Measurements from ENCODE around the gene MORN5. TPM values are rescaled to one million over a fixed set of nuclear protein-coding genes. Genes with fewer than 3 reads are reported as not detected.

Gene MORN5
- total RNA-seq, 1 donor from 2014 or later = not detected

DNA sequence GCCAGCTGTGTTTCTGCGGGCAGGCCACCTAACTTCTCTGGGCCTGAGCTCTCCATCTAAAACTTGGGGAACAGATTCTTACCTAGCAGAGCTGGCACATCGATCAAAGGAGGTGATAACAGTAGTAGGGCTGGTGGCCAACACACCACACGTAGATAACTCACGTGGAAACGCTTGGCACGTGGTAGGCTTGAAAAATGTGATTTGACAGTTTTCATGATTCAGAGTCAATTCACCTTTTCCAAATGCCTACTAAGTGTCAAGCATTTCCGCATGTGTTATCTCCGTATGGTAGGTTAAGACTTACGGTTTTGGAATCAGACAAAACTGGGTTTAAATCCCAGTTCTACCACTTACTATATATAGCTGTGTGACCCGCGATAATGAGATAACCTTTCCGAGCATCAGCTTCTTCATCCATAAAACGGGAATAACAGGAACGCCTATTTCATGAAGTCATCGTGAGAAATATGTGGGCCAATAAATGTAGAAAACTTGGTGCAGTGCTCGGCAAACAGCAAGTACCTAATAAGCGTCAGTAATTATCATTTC, 25.6 kb upstream of the MORN5 start:
- no peaks in the 10 kb centered on the region for H3K36me3 Mint-ChIP-seq (ENCODE audit: low read depth)
- H3K9me3 Mint-ChIP-seq = no peaks in the 10 kb centered on the region
- H3K4me1 Mint-ChIP-seq = peaks cover 26% of the 10 kb centered on the region
- TF ChIP-seq CTCF (conservative IDR thresholded peaks at IDR 0.05) = no peak
- peaks cover 67% of the 10 kb centered on the region for H3K27me3 Mint-ChIP-seq (ENCODE audit: low read depth)
- no peak overlapping the region for H3K4me3 Mint-ChIP-seq
- H3K27ac Mint-ChIP-seq (ENCODE audit: unreplicated experiment) = no peak overlapping the region
- no peak for DNase-seq (ENCODE audit: low read depth, low spot score)

- H3K36me3 Mint-ChIP-seq (ENCODE audit: low read depth) = no peaks in the 10 kb centered on the region
- H3K27me3 Mint-ChIP-seq (ENCODE audit: low read depth) = peaks cover 62% of the 10 kb centered on the region
- H3K4me3 Mint-ChIP-seq = no peak overlapping the region
- H3K27ac Mint-ChIP-seq (ENCODE audit: unreplicated experiment) = no peak overlapping the region
- H3K9me3 Mint-ChIP-seq = no peaks in the 10 kb centered on the region
- DNase-seq (ENCODE audit: low read depth, low spot score) = no peak
- H3K4me1 Mint-ChIP-seq = peaks cover 26% of the 10 kb centered on the region
- TF ChIP-seq CTCF (conservative IDR thresholded peaks at IDR 0.05) = no peak
Observed at GRCh38 chr9:122134822-122135528, 24.7 kb upstream of the MORN5 start.

DNA sequence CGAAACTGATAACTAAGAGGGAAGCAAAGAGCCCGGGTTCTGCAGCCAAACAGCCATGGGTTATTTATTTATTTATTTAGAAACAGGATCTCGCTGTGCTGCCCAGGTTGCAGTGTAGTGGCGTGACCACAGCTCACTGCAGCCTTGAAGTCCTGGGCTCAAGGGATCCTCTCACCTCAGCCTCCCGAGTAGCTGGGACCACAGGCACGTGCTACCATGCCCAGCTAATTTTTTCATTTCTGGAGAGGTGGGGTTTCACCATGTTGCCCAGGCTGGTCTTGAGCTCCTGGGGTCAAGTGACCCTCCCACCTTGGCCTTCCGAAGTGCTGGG, 24.2 kb upstream of the MORN5 start:
- TF ChIP-seq CTCF (conservative IDR thresholded peaks at IDR 0.05) = no peak
- Mint-ChIP-seq H3K4me3 (no peak overlapping the region), H3K36me3 (ENCODE audit: low read depth) (no peaks in the 10 kb centered on the region), H3K27me3 (ENCODE audit: low read depth) (peaks cover 59% of the 10 kb centered on the region), H3K27ac (ENCODE audit: unreplicated experiment) (no peak overlapping the region), H3K4me1 (peaks cover 26% of the 10 kb centered on the region), H3K9me3 (no peaks in the 10 kb centered on the region)
- no peak for DNase-seq (ENCODE audit: low read depth, low spot score)

DNA sequence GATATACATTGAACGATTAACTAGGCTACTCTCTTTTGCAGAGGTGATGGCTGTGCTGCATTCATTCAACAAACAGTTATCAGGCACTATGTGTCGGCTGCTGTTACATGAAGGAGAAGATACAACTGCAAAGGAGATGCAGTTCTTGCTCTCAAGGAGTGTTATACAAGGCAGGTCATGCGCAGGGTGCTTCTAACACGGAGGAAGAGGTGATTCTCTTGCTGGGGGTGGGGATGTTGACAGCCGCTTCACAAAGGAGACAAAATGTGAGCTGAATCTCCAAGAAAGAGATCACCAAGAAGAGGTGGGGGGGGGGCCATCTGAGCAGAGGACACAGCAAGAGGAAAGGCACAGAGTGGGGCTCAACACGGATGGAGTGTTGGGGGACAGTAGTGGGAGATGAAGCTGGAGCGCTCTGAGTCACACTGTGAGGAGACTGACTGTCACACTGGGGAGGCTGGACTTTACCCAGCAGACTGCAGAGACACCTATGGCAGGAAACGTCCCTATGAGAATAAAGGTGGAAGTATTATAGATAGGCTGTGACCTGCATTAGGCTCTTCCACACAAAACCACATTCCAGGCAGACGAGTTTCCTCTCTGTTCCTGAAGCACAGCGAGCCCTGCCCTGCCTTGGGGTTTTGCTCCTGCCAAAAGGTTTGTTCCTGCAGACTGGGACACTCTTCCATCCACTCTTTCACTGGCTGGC, 21.0 kb upstream of the MORN5 start:
- H3K36me3 Mint-ChIP-seq (ENCODE audit: low read depth) = no peaks in the 10 kb centered on the region
- no peak for TF ChIP-seq CTCF (conservative IDR thresholded peaks at IDR 0.05)
- no peak for DNase-seq (ENCODE audit: low read depth, low spot score)
- no peak overlapping the region for H3K4me3 Mint-ChIP-seq
- H3K9me3 Mint-ChIP-seq = no peaks in the 10 kb centered on the region
- peaks cover 28% of the 10 kb centered on the region for H3K27me3 Mint-ChIP-seq (ENCODE audit: low read depth)
- peak overlapping the region; percentile 58 for H3K27ac Mint-ChIP-seq (ENCODE audit: unreplicated experiment)
- H3K4me1 Mint-ChIP-seq = peaks cover 13% of the 10 kb centered on the region

GRCh38 chr9:122140368-122141193, 19.1 kb upstream of the MORN5 start:
- no peak for DNase-seq (ENCODE audit: low read depth, low spot score)
- Mint-ChIP-seq H3K4me1 (no peaks in the 10 kb centered on the region), H3K27me3 (ENCODE audit: low read depth) (peaks cover 14% of the 10 kb centered on the region), H3K36me3 (ENCODE audit: low read depth) (peaks cover 7% of the 10 kb centered on the region), H3K4me3 (no peak overlapping the region), H3K9me3 (no peaks in the 10 kb centered on the region), H3K27ac (ENCODE audit: unreplicated experiment) (no peak overlapping the region)
- no peak for TF ChIP-seq CTCF (conservative IDR thresholded peaks at IDR 0.05)
